Cardiac fibroblast (primary cell): Measurements from ENCODE around the gene DUSP15.

Source experiments
- DNase-seq, 2 donors: peaks; one replicate each; pipeline versions ENCODE4 v3.0.0 to v3.0.0-alpha.2; 2010; ENCODE audit warnings: low read depth in 2 of 2
- H3K4me3 ChIP-seq, 2 donors: replicated peaks in 1 of 2; 1 replicate in 1 of 2; 2 replicates in 1 of 2; pipeline ENCODE4 v1.5.1; 2011; ENCODE audit warnings: low read depth in 2 of 2, low read length in 2 of 2, mild to moderate bottlenecking in 2 of 2, moderate library complexity in 1 of 2
- TF ChIP-seq, protein P1 (sequence below): IDR thresholded peaks from one replicate; pipeline ENCODE4 v1.5.1; 2011; ENCODE audit warnings: low read depth, mild to moderate bottlenecking, low read length, inconsistent platforms

DUSP15 gene

GRCh38 chr20:31835977-31836852 lies 34.1 kb downstream of the DUSP15 start:
- H3K4me3 ChIP-seq = no peak overlapping the region
- peak; percentile 90 to 93 for DNase-seq
- TF ChIP-seq, protein P1, sequence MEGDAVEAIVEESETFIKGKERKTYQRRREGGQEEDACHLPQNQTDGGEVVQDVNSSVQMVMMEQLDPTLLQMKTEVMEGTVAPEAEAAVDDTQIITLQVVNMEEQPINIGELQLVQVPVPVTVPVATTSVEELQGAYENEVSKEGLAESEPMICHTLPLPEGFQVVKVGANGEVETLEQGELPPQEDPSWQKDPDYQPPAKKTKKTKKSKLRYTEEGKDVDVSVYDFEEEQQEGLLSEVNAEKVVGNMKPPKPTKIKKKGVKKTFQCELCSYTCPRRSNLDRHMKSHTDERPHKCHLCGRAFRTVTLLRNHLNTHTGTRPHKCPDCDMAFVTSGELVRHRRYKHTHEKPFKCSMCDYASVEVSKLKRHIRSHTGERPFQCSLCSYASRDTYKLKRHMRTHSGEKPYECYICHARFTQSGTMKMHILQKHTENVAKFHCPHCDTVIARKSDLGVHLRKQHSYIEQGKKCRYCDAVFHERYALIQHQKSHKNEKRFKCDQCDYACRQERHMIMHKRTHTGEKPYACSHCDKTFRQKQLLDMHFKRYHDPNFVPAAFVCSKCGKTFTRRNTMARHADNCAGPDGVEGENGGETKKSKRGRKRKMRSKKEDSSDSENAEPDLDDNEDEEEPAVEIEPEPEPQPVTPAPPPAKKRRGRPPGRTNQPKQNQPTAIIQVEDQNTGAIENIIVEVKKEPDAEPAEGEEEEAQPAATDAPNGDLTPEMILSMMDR = no peak

DNA sequence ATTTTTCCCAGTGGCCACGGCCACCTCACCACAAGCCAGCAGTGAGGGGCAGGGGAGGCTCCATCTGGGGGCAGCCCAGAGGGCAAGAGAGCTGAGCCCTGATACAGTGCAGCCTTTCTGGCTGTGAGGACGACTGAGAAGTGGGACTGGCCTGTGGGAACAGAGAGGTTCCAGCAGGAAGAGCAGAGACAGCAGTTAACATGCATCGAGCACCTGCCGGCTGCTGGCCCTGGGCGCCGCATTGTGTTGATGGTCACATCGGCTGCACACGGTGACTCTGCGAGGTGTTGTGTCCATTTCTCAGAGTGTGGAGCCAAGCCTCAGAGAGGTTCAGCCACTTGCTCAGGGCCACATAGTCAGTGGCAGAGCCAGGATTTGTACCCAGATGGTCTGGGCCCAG lies 34.8 kb downstream of the DUSP15 start:
- DNase-seq = no peak
- TF ChIP-seq, protein P1 = no peak
- H3K4me3 ChIP-seq = no peak overlapping the region

- no peak overlapping the region for H3K4me3 ChIP-seq
- no peak for DNase-seq
- TF ChIP-seq, protein P1 = no peak
Measured at GRCh38 chr20:31833931-31834521, 36.3 kb downstream of the DUSP15 start.

- peak; percentile 52 to 56 for DNase-seq
- TF ChIP-seq, protein P1 = peak; percentile 90
- no peak overlapping the region for H3K4me3 ChIP-seq
Measured at GRCh38 chr20:31833130-31833930, 37.0 kb downstream of the DUSP15 start.

DNA sequence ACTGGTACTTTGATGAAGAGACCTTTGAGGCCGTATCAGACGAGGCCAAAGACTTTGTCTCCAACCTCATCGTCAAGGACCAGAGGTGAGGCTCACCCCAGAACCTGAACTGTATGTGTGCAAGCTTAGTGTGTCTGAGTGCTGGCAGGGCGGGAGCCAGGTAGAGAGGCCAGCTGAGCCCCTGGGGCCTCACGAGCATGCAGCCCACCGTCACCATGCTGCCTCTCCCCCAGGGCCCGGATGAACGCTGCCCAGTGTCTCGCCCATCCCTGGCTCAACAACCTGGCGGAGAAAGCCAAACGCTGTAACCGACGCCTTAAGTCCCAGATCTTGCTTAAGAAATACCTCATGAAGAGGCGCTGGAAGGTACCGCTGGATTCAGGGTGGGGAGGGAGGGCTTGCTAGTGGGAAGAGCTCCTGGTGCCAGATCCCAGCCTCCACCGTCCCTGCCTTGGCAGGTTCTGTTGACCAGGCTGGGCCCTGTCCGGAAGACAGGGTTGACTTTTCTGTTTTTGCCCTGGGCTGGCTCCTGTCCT lies 38.5 kb downstream of the DUSP15 start:
- H3K4me3 ChIP-seq = no peak overlapping the region
- TF ChIP-seq, protein P1 = no peak
- no peak for DNase-seq

GRCh38 chr20:31831211-31831610 lies 39.1 kb downstream of the DUSP15 start:
- no peak for DNase-seq
- TF ChIP-seq, protein P1 = no peak
- no peak overlapping the region for H3K4me3 ChIP-seq
